Thymus (tissue), 14 donors: ENCODE results near the gene ZNF763. TPM values are rescaled to one million over a fixed set of nuclear protein-coding genes. Genes with fewer than 3 reads are reported as not detected.
"Not testable (repeated sequence)": the region's sequence is repeated elsewhere in the genome, so short reads cannot be mapped to it uniquely, and the experiment has no call there.

Experiments used
- DNase-seq, 9 donors: peaks; one replicate each; pipeline ENCODE4 v3.0.0-alpha.2; 2013; ENCODE audit warnings: low spot score in 9 of 9, low read depth in 6 of 9, missing footprints in 1 of 9
- H3K27ac ChIP-seq, 2 donors: one replicate each; pipeline ENCODE4 v1.5.1; 2013; ENCODE audit warnings: control low read depth in 1 of 2, low read depth in 1 of 2, low read length in 1 of 2, mild to moderate bottlenecking in 1 of 2, moderate library complexity in 1 of 2
- H3K27me3 ChIP-seq, 2 donors: one replicate each; pipeline ENCODE4 v1.5.1; 2013; ENCODE audit warnings: low read length in 1 of 2; ENCODE audit not compliant: control insufficient read depth in 2 of 2, insufficient read depth in 1 of 2
- H3K36me3 ChIP-seq, 2 donors: one replicate each; pipeline ENCODE4 v1.5.1; 2013; ENCODE audit warnings: low read length in 1 of 2, mild to moderate bottlenecking in 1 of 2, moderate library complexity in 1 of 2; ENCODE audit not compliant: control insufficient read depth in 2 of 2, insufficient read depth in 2 of 2
- H3K4me1 ChIP-seq, 2 donors: one replicate each; pipeline ENCODE4 v1.5.1; 2013; ENCODE audit warnings: low read length in 2 of 2; ENCODE audit not compliant: control insufficient read depth in 2 of 2, insufficient read depth in 2 of 2
- H3K4me3 ChIP-seq, 2 donors: one replicate each; pipeline ENCODE4 v1.5.1; 2013; ENCODE audit warnings: low read length in 2 of 2, control low read depth in 1 of 2, mild to moderate bottlenecking in 1 of 2
- H3K9me3 ChIP-seq, 2 donors: one replicate each; pipeline ENCODE4 v1.5.1; 2013; ENCODE audit warnings: low read length in 1 of 2, mild to moderate bottlenecking in 1 of 2; ENCODE audit not compliant: control insufficient read depth in 2 of 2, insufficient read depth in 1 of 2
- WGBS: extraction: QIAGEN DNeasy Blood & Tissue Kit; methylation state at CpG from one replicate; pipeline ENCODE4 v1.1.7; 2013; 5-methylcytosine and 5-hydroxymethylcytosine counted together
- long read RNA-seq, 10 donors: transcript quantifications; one replicate each; lab custom pipeline, GENCODE V29; 2026
- polyA plus RNA-seq: library from polyadenylated mRNA; stranded (reverse); fragments of 200-250 nt; gene quantifications from one replicate; pipeline ENCODE4 v1.2.3, GENCODE V29; 2013
- total RNA-seq: library from RNA; stranded (reverse); fragments of 120-200 nt; gene quantifications from one replicate; pipeline ENCODE4 v1.2.4, GENCODE V29; 2013
- donor health status: healthy.

Gene ZNF763
- total RNA-seq (4.4 TPM), polyA plus RNA-seq (9.9 TPM)
- long read RNA-seq, donor 1, partial matches to known transcripts: 0 of 1 reads
- long read RNA-seq, donor 1, other reads (novel, unspliced or antisense): 0 of 1 reads
- long read RNA-seq, donor 2, partial matches to known transcripts: 0 of 3 reads
- long read RNA-seq, donor 2, other reads (novel, unspliced or antisense): 0 of 3 reads
- long read RNA-seq, donor 3: 0 reads
- long read RNA-seq, donor 4: 0 reads
- long read RNA-seq, donor 5, partial matches to known transcripts: 0 of 2 reads
- long read RNA-seq, donor 5, other reads (novel, unspliced or antisense): 0 of 2 reads
- long read RNA-seq, donor 6, partial matches to known transcripts: 0 of 1 reads
- long read RNA-seq, donor 6, other reads (novel, unspliced or antisense): 0 of 1 reads
- long read RNA-seq, donor 7, partial matches to known transcripts: 0 of 2 reads
- long read RNA-seq, donor 7, other reads (novel, unspliced or antisense): 0 of 2 reads
- long read RNA-seq, donor 8, partial matches to known transcripts: 0 of 1 reads
- long read RNA-seq, donor 8, other reads (novel, unspliced or antisense): 0 of 1 reads
- long read RNA-seq, donor 9: 0 reads
- long read RNA-seq, donor 10, partial matches to known transcripts: 0 of 3 reads
- long read RNA-seq, donor 10, other reads (novel, unspliced or antisense): 0 of 3 reads

- peak within 1 kb of the TSS; percentile 82 to 84 for H3K4me3 ChIP-seq
- under 1% methylated on average over 47 of the region's 47 CpGs for WGBS
- peak; percentile 82 to 96 (median 90) for DNase-seq
Measured at GRCh38 chr19:11964858-11965645, at the start of gene ZNF763. ZNF763 (plus strand) TSS chr19:11965040; CDS start chr19:11965209, 169 bp downstream.

GRCh38 chr19:11921852-11922495, 42.9 kb upstream of the ZNF763 start:
- peaks cover 0 to 1% of the 10 kb centered on the region in 2 donors for H3K36me3 ChIP-seq
- no peaks in the 10 kb centered on the region for H3K9me3 ChIP-seq
- H3K4me1 ChIP-seq: peaks cover 9 to 16% of the 10 kb centered on the region in 2 donors
- DNase-seq: no peak
- 77% methylated on average over 6 of the region's 6 CpGs for WGBS
- H3K27me3 ChIP-seq: no peaks in the 10 kb centered on the region
- no peak overlapping the region for H3K4me3 ChIP-seq
- H3K27ac ChIP-seq: no peak overlapping the region

More at GRCh38 chr19:11964858-11965645, at the start of gene ZNF763:
- Histone ChIP-seq H3K27me3 (no peaks in the 10 kb centered on the region), H3K4me1 (peaks cover 8 to 16% of the 10 kb centered on the region in 2 donors), H3K36me3 (peaks cover 0 to 2% of the 10 kb centered on the region in 2 donors), H3K9me3 (no peaks in the 10 kb centered on the region), H3K27ac (peak within 1 kb of the TSS; percentile 93 to 99)

GRCh38 chr19:11924886-11925650, 39.8 kb upstream of the ZNF763 start, which contains the start of gene ZNF700:
ZNF700 (plus strand) TSS chr19:11925107; CDS start chr19:11925211, 104 bp downstream.
- peak; percentile 86 to 98 (median 93) for DNase-seq
- Histone ChIP-seq H3K4me1 (peaks cover 9 to 16% of the 10 kb centered on the region in 2 donors), H3K27me3 (no peaks in the 10 kb centered on the region), H3K4me3 (peak within 1 kb of the TSS; percentile 90), H3K36me3 (peaks cover 11 to 13% of the 10 kb centered on the region in 2 donors), H3K27ac (peak within 1 kb of the TSS; percentile 97 to 98), H3K9me3 (peaks cover 0 to 10% of the 10 kb centered on the region in 2 donors)
- under 1% methylated on average over 53 of the region's 53 CpGs for WGBS

- Histone ChIP-seq H3K9me3 (peaks cover 0 to 10% of the 10 kb centered on the region in 2 donors), H3K36me3 (peaks cover 13 to 15% of the 10 kb centered on the region in 2 donors), H3K27ac (peak overlapping the region; percentile 97 to 98), H3K4me3 (peak overlapping the region; percentile 90), H3K4me1 (peaks cover 9 to 16% of the 10 kb centered on the region in 2 donors)
- H3K27me3 ChIP-seq, DNase-seq: not testable (repeated sequence)
- 5% methylated on average over 10 of the region's 10 CpGs for WGBS
Measured at GRCh38 chr19:11925651-11926187, 39.1 kb upstream of the ZNF763 start.

GRCh38 chr19:11927227-11927626, 37.6 kb upstream of the ZNF763 start:
- H3K9me3 ChIP-seq: peaks cover 0 to 16% of the 10 kb centered on the region in 2 donors
- H3K36me3 ChIP-seq: peaks cover 13 to 19% of the 10 kb centered on the region in 2 donors
- no peak overlapping the region for H3K27ac ChIP-seq
- no peak for DNase-seq
- H3K4me1 ChIP-seq: peaks cover 9 to 16% of the 10 kb centered on the region in 2 donors
- no peak overlapping the region for H3K4me3 ChIP-seq
- 97% methylated on average over 3 of the region's 3 CpGs for WGBS
- no peaks in the 10 kb centered on the region for H3K27me3 ChIP-seq

- Histone ChIP-seq H3K9me3 (peaks cover 3 to 33% of the 10 kb centered on the region in 2 donors), H3K4me1 (peaks cover 4 to 5% of the 10 kb centered on the region in 2 donors), H3K36me3 (peaks cover 19 to 21% of the 10 kb centered on the region in 2 donors), H3K4me3 (no peak overlapping the region), H3K27me3 (no peaks in the 10 kb centered on the region), H3K27ac (no peak overlapping the region)
- DNase-seq: no peak
- WGBS: 92% methylated on average over 3 of the region's 3 CpGs
Measured at GRCh38 chr19:11931051-11931450, 33.8 kb upstream of the ZNF763 start.

GRCh38 chr19:11931513-11931912, 33.3 kb upstream of the ZNF763 start:
- peaks cover under 1 to 2% of the 10 kb centered on the region in 2 donors for H3K4me1 ChIP-seq
- no peaks in the 10 kb centered on the region for H3K27me3 ChIP-seq
- DNase-seq: no peak
- no peak overlapping the region for H3K27ac ChIP-seq
- no peak overlapping the region for H3K4me3 ChIP-seq
- peaks cover 19 to 21% of the 10 kb centered on the region in 2 donors for H3K36me3 ChIP-seq
- WGBS: 98% methylated on average over 3 of the region's 3 CpGs
- H3K9me3 ChIP-seq: peaks cover 3 to 33% of the 10 kb centered on the region in 2 donors
